Activated gamma-delta T cell treated with anti-CD3 and anti-CD28 coated beads, Interleukin-2, amount 50 U/mL, for 16 hours (primary cell): ENCODE measurements around the gene IFNA17.
"Not testable (repeated sequence)": the region's sequence is repeated elsewhere in the genome, so short reads cannot be mapped to it uniquely, and the experiment has no call there.

Experiments
- DNase-seq: peaks from one replicate; pipeline ENCODE4 v3.0.0-alpha.2; 2020; ENCODE audit warnings: low read depth

IFNA17 gene

DNA sequence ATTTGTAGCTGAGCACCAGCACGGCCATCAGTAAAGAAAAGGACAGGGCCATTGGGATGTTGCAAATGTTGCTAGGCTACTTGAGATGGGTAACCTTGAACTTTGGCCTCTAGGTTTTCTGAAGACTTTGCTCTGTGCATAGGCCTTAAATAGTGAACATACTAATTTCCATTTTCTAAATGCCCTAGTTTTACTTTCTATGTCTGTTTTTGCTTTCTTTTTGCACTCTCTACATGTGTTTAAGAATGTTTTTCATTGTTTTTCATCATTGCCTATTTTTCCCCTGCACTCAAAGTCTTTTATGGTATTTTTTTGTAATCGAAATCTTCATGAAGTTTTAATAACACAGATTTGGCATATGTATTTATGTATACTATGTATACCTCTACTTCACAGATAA, at the start of gene IFNA17:
Gene IFNA17 (minus strand): TSS at position 101 of the 400 bp plus-strand sequence. CDS start 49 bp downstream, at position 52.
- no peak for DNase-seq

DNA sequence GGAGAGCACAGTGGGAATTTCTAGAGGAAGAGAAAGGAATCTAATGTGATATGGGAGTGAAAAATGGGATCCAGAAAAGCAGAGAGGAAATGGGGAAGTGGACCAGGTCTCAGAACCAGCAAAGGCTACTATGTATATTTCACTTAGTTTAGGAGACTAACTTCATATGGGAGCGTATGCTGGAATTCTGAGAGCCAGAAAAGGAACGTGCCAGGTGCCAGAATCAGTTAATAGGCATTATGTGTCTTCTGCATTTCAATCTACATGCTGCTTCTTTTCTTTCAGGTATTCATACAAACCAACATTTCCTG, 40.3 kb upstream of the IFNA17 start:
- no peak for DNase-seq

DNA sequence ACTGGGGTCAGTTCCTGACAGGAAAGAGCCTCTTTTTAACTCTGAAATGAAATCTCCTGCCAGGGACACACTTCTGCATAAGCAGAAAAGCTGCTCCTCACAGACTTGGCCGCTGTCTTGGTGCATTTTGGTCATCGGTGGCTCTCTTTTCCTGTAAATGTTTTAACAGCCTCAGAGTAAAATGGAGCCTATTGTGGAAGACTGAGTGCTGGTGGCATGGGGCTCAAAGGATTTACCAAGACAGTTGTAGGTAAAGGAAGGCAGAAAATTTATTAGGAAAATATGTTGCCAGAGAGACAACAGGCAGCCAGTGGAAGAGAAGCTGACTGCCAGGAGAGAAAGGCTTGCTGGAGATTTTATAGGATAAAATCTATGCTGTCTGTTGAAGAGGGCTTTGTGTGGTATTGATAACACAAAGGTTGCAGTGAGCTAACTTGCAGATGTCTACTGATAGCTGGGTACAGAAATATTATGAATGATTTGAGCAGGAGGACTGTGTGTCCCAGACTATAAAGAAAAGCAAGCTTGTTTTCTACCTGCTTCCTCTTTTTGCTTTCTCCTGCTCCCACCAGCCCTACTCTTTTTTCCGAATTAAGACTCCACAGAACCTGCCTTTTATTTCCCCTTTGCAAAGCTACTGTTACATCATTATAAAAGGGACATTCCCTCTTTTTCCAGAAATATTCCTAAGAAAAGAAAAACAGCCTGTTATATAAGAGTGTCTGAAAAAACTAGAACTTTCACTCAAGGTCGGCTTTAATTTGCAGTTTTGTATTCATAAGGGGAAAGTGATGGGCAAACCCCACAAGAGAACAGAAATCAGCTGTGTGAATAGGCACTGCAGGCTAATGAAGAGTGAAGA, 39.7 kb upstream of the IFNA17 start:
- no peak for DNase-seq

GRCh38 chr9:21266733-21267484, 38.9 kb upstream of the IFNA17 start:
- no peak for DNase-seq

DNA sequence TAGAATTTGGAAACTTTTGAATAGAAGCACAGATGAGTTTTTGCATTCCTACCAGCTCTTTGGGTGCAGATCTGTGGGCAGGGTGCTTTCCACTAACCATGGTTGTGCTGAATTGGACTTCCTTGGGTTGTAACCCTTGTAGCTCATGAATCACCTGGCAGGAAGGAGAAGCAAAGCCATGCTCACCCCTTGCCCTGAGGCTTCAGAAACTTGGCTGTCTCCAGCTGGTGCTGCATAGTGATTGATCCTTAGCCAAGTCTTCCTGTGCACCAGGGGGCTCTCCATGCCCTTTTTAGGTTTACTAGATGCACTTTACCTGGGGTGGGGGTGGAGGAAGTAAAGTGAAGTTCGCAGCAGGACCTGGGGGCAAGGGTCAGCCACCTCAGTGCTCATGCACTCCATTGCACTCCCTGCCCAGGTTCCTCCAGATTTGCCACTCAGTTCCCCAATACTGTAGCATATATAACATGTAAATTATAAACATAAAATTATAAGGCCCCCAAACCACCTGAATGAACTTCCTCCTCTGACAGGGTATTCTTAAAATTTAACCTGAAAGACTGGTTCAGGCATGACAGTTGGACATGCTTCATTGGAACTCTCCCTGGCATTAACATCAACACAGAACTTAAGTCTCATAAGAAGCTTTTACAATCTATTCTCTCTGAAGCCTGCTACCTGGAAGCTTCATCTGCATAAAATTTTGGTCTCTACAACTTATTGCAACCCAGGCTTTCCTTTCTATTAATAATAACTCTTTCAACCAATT, 37.6 kb upstream of the IFNA17 start:
- DNase-seq, result no peak

DNA sequence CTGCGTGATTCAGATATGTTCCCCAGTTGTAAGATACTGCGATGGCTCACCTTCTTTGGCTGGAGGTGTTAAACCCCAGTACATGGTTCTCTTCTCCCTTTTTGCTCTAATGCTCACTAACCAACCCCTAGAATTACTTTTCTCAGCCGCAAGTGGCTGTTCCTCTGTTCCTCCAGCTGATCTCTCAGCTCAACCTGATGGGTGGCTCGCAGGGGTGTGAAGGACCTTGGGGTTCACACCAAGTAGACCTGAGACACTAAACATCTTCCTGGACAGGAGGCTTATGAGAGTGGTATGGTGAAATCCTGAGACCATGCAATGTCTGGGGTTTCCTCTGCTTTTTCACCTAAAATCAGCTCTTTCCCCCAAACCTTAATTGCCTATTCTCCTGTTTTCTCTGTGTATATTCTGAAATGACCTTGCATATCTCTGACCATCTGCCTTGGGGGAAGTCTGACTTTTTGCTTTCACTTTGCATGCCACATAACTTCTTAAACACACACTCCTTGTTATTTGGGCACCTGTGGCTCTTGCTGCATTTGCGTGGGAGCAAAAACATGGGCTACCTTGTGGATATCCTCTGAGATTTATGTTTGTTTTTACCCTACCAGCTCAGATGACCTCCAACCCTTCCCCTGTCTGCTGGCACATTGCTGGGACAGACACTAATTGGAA, 27.7 kb upstream of the IFNA17 start:
- no peak for DNase-seq

GRCh38 chr9:21252721-21253547, 24.9 kb upstream of the IFNA17 start:
- DNase-seq, result no peak

GRCh38 chr9:21251638-21252037, 23.6 kb upstream of the IFNA17 start:
- no peak for DNase-seq

GRCh38 chr9:21251190-21251589, 23.2 kb upstream of the IFNA17 start:
- DNase-seq, result no peak

GRCh38 chr9:21244836-21245235, 16.8 kb upstream of the IFNA17 start:
- no peak for DNase-seq

DNA sequence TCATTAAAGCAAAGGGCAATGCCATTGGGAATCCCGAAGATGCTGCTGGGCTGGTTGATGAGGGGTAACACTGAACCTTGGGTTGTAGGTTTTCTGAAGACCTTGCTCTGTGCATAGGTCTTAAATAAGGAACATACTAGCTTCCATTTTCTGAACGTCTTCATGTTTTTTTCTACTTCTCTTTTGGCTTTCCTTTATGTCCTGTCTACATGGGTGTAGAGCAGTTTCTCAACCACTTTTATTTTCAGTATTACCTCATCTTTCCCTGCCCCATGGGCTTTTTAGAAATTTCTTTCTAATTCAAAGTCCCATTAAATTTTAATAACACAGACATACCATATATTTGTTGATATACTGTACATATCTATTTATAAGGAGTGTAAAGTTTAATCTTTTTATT, 11.9 kb upstream of the IFNA17 start, which contains the start of gene IFNA14:
Gene IFNA14 (minus strand): TSS at position 95 of the 400 bp plus-strand sequence. CDS start 70 bp downstream, at position 25.
- DNase-seq, result no peak

DNA sequence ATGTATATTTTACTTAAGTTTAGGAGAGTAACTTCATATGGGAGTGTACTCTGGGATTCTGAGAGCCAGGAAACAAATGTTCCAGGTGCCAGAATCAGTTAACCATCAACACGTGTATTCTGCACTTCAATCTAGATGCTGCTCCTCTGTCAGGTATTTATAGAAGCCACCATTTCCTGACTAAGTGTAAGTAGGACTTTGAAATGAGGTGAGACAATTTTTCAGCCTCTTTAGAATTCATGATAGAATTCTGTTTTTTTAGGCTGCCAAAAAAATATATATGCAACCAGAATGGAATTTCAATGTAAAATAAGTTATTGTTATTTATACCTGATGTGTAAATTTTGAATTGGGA, 8.3 kb upstream of the IFNA17 start:
- not testable (repeated sequence) for DNase-seq

DNA sequence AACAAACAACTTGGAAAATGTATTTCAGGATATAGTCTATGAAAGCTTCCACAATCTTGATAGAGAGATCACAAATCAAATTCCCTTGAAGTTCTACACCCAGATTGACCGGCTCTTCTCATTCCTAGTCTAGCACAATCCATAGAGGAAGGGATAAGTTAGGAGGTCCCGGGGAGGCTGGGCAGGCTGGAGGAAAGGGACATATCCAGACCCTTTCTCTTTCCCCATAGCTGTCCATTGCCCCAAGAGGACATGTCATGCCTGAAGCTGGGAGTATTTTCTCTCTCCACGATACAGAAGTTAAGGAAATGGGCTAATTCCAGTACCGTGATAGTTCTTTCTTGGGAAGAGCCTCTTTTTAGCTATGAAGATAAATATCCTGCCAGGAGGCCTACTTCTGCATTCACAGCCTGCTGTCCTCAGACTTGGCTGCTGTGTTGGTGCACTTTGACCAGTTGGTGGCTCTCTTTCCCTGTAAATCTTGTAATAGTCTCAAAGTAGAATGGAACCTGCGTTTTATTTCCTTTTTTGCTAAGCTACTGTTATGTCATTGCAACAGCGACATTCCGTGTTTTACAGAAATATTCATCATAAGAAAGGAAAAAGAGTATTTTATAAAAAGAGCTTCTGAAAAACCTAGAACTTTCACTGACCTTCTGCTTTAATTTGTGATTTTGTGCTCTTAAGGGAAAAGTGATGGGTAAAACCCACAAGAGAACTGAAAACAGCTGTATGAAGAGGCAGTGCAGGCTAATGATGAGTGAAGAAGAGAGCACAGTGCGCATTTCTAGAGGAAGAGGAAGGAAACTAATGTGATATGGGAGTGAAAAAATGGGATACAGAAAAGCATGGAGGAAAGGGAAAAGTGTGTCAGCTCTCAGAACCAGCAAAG, 7.7 kb upstream of the IFNA17 start:
- not testable (repeated sequence) for DNase-seq

- no peak for DNase-seq
Measured at GRCh38 chr9:21234153-21234687, 6.2 kb upstream of the IFNA17 start.

- no peak for DNase-seq
Measured at GRCh38 chr9:21233258-21233657, 5.2 kb upstream of the IFNA17 start.

GRCh38 chr9:21217211-21217610, 10.8 kb downstream of the IFNA17 start, which contains the start of gene IFNA16:
Gene IFNA16, minus strand, starts transcription at chr9:21217311. Its CDS starts 6 bp downstream, at chr9:21217305.
- not testable (repeated sequence) for DNase-seq

- DNase-seq, result not testable (repeated sequence)
Measured at GRCh38 chr9:21213411-21214326, 14.4 kb downstream of the IFNA17 start.

DNA sequence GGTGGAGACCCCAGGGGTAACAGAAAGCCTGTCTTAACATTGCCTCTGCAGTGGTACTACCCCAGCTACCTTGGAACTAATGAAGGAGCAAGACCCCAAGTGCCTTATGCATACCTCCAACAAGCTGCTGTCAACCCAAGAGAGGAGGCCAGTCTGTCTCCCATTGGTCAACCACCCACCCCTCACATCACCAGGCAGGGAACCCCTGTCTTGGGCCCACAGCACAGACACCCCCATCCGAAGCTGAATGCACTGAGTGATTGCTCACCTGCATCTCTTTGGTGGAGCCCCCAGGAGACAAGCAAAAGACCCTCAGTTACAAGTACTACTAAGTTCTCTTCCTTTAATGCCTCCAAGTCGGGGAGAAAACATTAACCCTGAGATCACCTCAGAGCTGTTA, 15.9 kb downstream of the IFNA17 start:
- DNase-seq, result not testable (repeated sequence)
